Testis (tissue), 2 donors: ENCODE measurements around the gene OR2W3.

Source experiments
- CTCF ChIP-seq, 3 experiments: fragments of 450-650 bp in 2 of 3; fragments of 200-600 bp in 1 of 3; sonication (generic) in 1 of 3; IDR thresholded peaks; one replicate each; pipeline ENCODE4 v1.5.1; 2016 to 2019; ENCODE audit warnings: antibody characterized with exemption in 3 of 3, mild to moderate bottlenecking in 2 of 3, moderate library complexity in 1 of 3
- POLR2A ChIP-seq: fragments of 450-650 bp; IDR thresholded peaks from one replicate; pipeline ENCODE4 v1.6.1; 2017; ENCODE audit warnings: antibody characterized with exemption, mild to moderate bottlenecking, moderate library complexity

- TF ChIP-seq POLR2A: no peak
- no peak for TF ChIP-seq CTCF (IDR thresholded peaks at IDR 0.05)
Measured at GRCh38 chr1:247904122-247904521, 8.7 kb downstream of the OR2W3 start.
